Stimulated activated effector memory CD8-positive, alpha-beta T cell treated with anti-CD3 and anti-CD28 coated beads, Interleukin-12 subunit alpha, Interleukin-12 subunit beta, amount 100 ng/mL, for 72 hours (primary cell): ENCODE results near the gene SERPINB6.
A peak's percentile ranks its signal among the peaks of the same experiment; 100 is the strongest.

ENCODE experiments used
- ATAC-seq: fragments of 150-1000 bp; cut with Tn5 transposase; 2 replicates; pipeline ENCODE4 v1.10.0; 2021
- DNase-seq, 2 donors: peaks; one replicate each; pipeline ENCODE4 v3.0.0; 2021 to 2022; ENCODE audit warnings: low spot score in 2 of 2
- H3K27ac Mint-ChIP-seq: one replicate; pipeline ENCODE4 v1.8.0; 2022; ENCODE audit warnings: mild to moderate bottlenecking, mixed read lengths
- H3K36me3 Mint-ChIP-seq: one replicate; pipeline ENCODE4 v1.8.0; 2022; ENCODE audit warnings: mild to moderate bottlenecking, mixed read lengths
- H3K4me1 Mint-ChIP-seq: one replicate; pipeline ENCODE4 v1.8.0; 2022; ENCODE audit warnings: mixed read lengths
- H3K4me3 Mint-ChIP-seq: one replicate; pipeline ENCODE4 v1.8.0; 2022; ENCODE audit warnings: mild to moderate bottlenecking, mixed read lengths
- H3K9me3 Mint-ChIP-seq: one replicate; pipeline ENCODE4 v1.8.0; 2022; ENCODE audit warnings: mixed read lengths

The SERPINB6 gene

DNA sequence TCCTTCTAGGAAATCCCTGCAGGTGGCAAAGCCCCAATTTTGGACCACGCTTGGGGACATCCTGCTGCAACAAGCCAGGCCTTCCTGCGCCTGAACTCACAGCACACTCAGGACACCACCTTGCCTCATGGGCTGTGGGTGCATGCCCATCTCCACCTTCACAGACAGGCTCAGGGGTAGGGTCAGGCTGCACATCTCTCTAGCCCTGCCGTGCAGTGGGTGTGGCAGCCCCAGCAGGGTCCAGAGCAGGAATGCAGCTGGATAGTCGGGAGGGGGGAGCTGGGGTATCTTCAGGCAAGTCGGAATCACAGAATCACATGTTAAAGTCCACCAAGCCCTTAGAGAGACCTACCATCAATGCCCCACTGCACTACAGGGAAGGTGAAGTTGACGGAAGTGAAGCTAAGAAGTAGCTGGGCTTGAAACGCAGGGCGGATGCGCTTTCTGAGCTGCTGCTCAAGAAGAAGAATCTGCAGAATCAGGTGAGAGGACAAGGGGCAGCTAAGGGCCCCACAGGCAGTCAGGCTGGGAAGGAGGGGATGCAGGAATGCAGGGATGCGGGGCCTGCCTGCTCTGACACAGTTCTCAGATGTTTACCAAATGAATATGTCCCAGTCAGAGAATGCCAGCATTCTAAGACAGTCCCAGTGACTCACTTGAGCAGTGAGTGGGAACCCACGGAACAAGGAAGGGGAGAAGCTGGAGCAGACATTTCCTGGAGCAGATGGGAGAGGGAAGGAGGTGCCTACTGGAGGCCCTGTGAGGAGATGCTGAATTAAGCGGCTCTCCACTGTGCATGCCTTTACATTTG is 11.3 kb downstream of the SERPINB6 start:
- ATAC-seq, result no peak
- no peaks in the 10 kb centered on the region for H3K9me3 Mint-ChIP-seq
- no peak for DNase-seq
- peaks cover 7% of the 10 kb centered on the region for H3K4me1 Mint-ChIP-seq
- no peak overlapping the region for H3K27ac Mint-ChIP-seq
- no peak overlapping the region for H3K4me3 Mint-ChIP-seq
- no peaks in the 10 kb centered on the region for H3K36me3 Mint-ChIP-seq

DNA sequence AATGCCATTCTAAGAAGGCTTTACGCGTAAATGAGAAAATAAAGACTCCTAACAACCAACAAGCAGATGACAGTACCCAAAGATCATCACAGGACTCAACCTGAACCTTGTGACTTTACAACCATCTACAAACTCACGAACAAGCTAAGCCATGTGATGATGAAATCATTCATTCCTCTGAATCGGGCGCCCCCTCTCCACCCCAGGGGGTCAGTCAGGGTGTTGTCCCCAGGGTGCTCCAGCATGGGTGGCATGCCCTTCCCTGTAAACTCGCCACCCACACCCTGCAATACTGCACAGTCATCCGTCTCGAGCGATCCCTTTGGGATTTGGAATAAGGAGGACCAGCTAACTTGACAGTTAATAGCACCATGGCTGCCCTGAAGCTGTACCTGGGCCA is 12.6 kb downstream of the SERPINB6 start:
- Mint-ChIP-seq H3K4me1 (peaks cover 7% of the 10 kb centered on the region), H3K9me3 (no peaks in the 10 kb centered on the region), H3K27ac (no peak overlapping the region), H3K4me3 (no peak overlapping the region), H3K36me3 (peaks cover 8% of the 10 kb centered on the region)
- no peak for DNase-seq
- no peak for ATAC-seq

- ATAC-seq, result no peak
- Mint-ChIP-seq H3K4me1 (peaks cover 7% of the 10 kb centered on the region), H3K27ac (no peak overlapping the region)
These were observed 13.0 kb downstream of the SERPINB6 start for GRCh38 chr6:2958331-2958711.

GRCh38 chr6:2957696-2958330 is 13.6 kb downstream of the SERPINB6 start:
- H3K4me3 Mint-ChIP-seq, result no peak overlapping the region
- H3K27ac Mint-ChIP-seq, result no peak overlapping the region
- no peak for ATAC-seq
- H3K36me3 Mint-ChIP-seq, result peaks cover 11% of the 10 kb centered on the region
- DNase-seq, result no peak
- peaks cover 7% of the 10 kb centered on the region for H3K4me1 Mint-ChIP-seq
- no peaks in the 10 kb centered on the region for H3K9me3 Mint-ChIP-seq

More at GRCh38 chr6:2958331-2958711, 13.0 kb downstream of the SERPINB6 start:
- Mint-ChIP-seq H3K4me3 (no peak overlapping the region), H3K9me3 (no peaks in the 10 kb centered on the region), H3K36me3 (peaks cover 8% of the 10 kb centered on the region)
- DNase-seq, result no peak

- no peak for ATAC-seq
- peaks cover 18% of the 10 kb centered on the region for H3K36me3 Mint-ChIP-seq
- peaks cover 11% of the 10 kb centered on the region for H3K4me1 Mint-ChIP-seq
- H3K4me3 Mint-ChIP-seq, result no peak overlapping the region
- no peak overlapping the region for H3K27ac Mint-ChIP-seq
- H3K9me3 Mint-ChIP-seq, result no peaks in the 10 kb centered on the region
- no peak for DNase-seq
These were observed 14.3 kb downstream of the SERPINB6 start for GRCh38 chr6:2956930-2957685.

- Mint-ChIP-seq H3K36me3 (peaks cover 32% of the 10 kb centered on the region), H3K4me1 (peaks cover 14% of the 10 kb centered on the region), H3K4me3 (peak overlapping the region; percentile 48), H3K27ac (no peak overlapping the region), H3K9me3 (no peaks in the 10 kb centered on the region)
- ATAC-seq (no peak), DNase-seq (no peak)
These were observed 18.3 kb downstream of the SERPINB6 start for GRCh38 chr6:2953098-2953497.

DNA sequence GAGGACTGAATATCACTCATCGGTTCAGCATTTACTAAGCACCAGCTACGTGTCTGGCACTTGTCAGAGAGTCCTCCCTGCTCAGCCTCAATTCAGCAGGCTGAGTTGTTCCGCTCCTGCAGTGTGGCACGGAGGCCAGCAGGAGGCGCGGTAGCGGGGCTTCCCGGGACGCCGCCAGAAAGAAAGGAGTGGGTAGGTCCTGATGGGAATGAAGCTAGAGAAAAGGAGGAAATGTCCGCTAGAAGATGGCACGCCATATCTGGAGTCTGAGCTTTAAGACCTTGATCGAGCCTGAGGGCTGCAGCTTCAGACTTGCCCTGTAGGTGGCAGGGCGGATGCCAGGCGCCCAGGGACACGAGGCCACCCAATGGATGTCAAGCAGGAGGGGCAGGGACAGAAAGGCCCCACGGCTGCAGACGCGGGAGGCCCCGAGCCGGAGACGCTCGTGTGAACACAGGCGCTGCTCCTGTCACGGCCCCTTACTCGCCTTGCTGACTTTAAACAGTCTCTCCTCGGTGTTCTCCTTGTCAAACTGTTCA is 18.7 kb downstream of the SERPINB6 start:
- peak; percentile 97 for ATAC-seq
- Mint-ChIP-seq H3K4me3 (peak overlapping the region; percentile 48), H3K4me1 (peaks cover 17% of the 10 kb centered on the region), H3K27ac (no peak overlapping the region), H3K9me3 (no peaks in the 10 kb centered on the region), H3K36me3 (peaks cover 35% of the 10 kb centered on the region)
- DNase-seq, result peak; percentile 45 to 81

GRCh38 chr6:2951728-2952127 is 19.6 kb downstream of the SERPINB6 start:
- no peak for ATAC-seq
- peaks cover 35% of the 10 kb centered on the region for H3K36me3 Mint-ChIP-seq

GRCh38 chr6:2950713-2951112 is 20.7 kb downstream of the SERPINB6 start:
- Mint-ChIP-seq H3K36me3 (peaks cover 35% of the 10 kb centered on the region), H3K27ac (no peak overlapping the region), H3K4me3 (no peak overlapping the region), H3K4me1 (peaks cover 24% of the 10 kb centered on the region), H3K9me3 (no peaks in the 10 kb centered on the region)
- DNase-seq (no peak), ATAC-seq (no peak)

More at GRCh38 chr6:2951728-2952127, 19.6 kb downstream of the SERPINB6 start:
- Mint-ChIP-seq H3K4me3 (peak overlapping the region; percentile 48), H3K4me1 (peaks cover 24% of the 10 kb centered on the region), H3K27ac (no peak overlapping the region), H3K9me3 (no peaks in the 10 kb centered on the region)
- DNase-seq, result no peak

DNA sequence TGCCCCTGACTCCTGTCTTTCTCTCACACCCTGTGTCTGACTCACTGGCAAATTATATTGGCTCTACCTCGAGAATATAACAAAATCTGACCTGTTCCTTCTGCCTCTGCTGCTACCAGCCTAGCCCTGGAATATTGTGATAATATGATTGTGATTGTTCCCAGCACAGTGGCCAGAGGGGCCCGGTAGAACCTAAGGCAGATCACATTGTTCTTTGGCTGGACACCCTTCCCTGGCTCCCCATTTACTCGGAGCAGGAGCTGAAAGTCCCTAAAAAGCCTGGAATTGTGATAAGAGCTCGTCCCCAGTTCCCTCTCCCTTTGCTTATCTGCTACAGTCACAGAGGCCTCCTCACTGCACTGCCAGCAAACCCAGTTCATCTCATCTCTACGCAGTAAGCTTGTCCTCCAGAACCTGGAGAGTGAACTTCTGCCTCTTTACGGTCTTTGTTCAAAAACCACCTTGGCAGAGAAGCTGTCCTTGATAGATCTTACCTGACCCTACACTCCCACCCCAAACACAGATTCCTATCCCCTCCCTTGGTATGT is 21.8 kb downstream of the SERPINB6 start:
- Mint-ChIP-seq H3K27ac (no peak overlapping the region), H3K36me3 (peaks cover 34% of the 10 kb centered on the region), H3K9me3 (no peaks in the 10 kb centered on the region), H3K4me1 (peaks cover 31% of the 10 kb centered on the region), H3K4me3 (no peak overlapping the region)
- ATAC-seq (no peak), DNase-seq (no peak)

DNA sequence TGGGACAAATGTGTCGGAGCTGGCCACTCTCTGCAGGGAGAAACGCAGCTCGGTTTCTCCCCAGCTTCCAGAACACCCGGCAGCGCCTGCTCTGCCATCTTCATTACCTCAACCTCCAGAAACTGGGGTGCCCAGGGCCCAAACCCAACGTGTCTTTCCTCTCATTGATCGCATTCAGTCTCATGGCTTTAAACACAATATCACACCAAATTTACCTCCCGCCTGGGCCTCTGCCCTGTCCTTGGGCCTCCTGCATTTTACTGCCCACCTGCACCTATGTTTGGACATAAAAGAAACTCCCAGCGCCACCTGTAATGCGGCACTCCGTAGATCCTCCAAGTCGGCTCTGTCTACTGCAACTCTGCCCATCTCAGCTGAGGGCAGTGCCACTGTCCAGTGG is 22.2 kb downstream of the SERPINB6 start:
- no peaks in the 10 kb centered on the region for H3K9me3 Mint-ChIP-seq
- H3K4me1 Mint-ChIP-seq, result peaks cover 31% of the 10 kb centered on the region
- peaks cover 29% of the 10 kb centered on the region for H3K36me3 Mint-ChIP-seq
- DNase-seq, result no peak
- ATAC-seq, result no peak
- no peak overlapping the region for H3K27ac Mint-ChIP-seq
- H3K4me3 Mint-ChIP-seq, result no peak overlapping the region

GRCh38 chr6:2948228-2949025 is 22.9 kb downstream of the SERPINB6 start:
- Mint-ChIP-seq H3K4me3 (no peak overlapping the region), H3K9me3 (no peaks in the 10 kb centered on the region), H3K27ac (no peak overlapping the region), H3K36me3 (peaks cover 27% of the 10 kb centered on the region), H3K4me1 (peaks cover 32% of the 10 kb centered on the region)
- DNase-seq (no peak), ATAC-seq (no peak)

DNA sequence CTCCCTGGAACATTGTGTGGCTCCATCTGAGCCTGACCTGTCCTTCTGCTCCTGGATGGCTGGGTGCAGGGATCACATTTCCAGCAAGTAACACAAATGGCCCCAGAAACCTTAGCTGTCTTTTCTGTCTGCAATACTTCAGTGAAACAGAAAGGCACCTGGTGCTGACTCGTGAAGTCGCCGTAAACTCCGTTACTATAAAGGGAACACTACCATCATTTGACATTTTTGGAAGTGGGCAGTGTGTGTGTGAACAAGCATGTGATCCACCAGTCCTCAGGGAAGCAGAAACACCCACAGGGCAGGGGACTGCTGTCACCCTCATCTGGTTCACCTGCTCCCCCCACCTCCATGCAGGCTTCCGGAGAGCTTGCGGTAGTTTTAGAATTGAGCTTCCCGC is 23.9 kb downstream of the SERPINB6 start:
- H3K36me3 Mint-ChIP-seq, result peaks cover 28% of the 10 kb centered on the region
- no peaks in the 10 kb centered on the region for H3K9me3 Mint-ChIP-seq
- no peak overlapping the region for H3K4me3 Mint-ChIP-seq
- DNase-seq (peak in 1 of 2 donors; percentile 30), ATAC-seq (no peak)
- H3K27ac Mint-ChIP-seq, result no peak overlapping the region
- peaks cover 38% of the 10 kb centered on the region for H3K4me1 Mint-ChIP-seq

DNA sequence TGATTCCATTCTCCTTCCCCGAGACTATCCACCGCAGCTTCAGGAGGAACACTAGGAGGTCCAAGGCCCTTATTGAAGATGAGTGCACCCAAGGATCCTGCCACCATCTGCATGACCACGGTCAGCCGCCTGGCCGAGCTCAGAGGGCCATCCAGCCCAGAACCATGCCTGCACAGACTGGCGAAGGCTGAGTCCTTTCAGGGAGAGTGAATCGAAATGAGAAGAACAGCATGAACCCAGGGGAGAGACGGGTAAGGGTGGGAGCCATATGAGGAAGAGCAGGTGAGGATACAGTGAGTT is 26.3 kb downstream of the SERPINB6 start:
- H3K9me3 Mint-ChIP-seq, result no peaks in the 10 kb centered on the region
- DNase-seq, result peak in 1 of 2 donors; percentile 49
- peaks cover 24% of the 10 kb centered on the region for H3K36me3 Mint-ChIP-seq
- H3K27ac Mint-ChIP-seq, result no peak overlapping the region
- H3K4me3 Mint-ChIP-seq, result no peak overlapping the region
- no peak for ATAC-seq
- peaks cover 42% of the 10 kb centered on the region for H3K4me1 Mint-ChIP-seq
